Liver (tissue), 3 donors: ENCODE measurements around the gene SLC12A8.

Source experiments
- ATF3 ChIP-seq: IDR thresholded peaks from 2 replicates; pipeline ENCODE4 v1.6.1; 2016; ENCODE audit warnings: antibody characterized with exemption
- CTCF ChIP-seq: fragments of 150-350 bp; IDR thresholded peaks from 2 replicates; pipeline ENCODE4 v1.5.1; 2017; ENCODE audit warnings: improper control_type of control experiment, low read depth, low read length; ENCODE audit not compliant: missing input control
- EGR1 ChIP-seq, 2 donors: IDR thresholded peaks; 2 replicates each; pipeline ENCODE4 v1.6.1; 2016 to 2018; ENCODE audit warnings: antibody characterized with exemption in 2 of 2, low read depth in 2 of 2
- GABPA ChIP-seq, 2 donors: IDR thresholded peaks in 1 of 2; conservative IDR thresholded peaks in 1 of 2; 2 replicates each; pipeline ENCODE4 v1.6.1; 2016; ENCODE audit warnings: antibody characterized with exemption in 2 of 2, mild to moderate bottlenecking in 1 of 2, moderate library complexity in 1 of 2
- HNF4A ChIP-seq, 2 donors: conservative IDR thresholded peaks; 2 replicates each; pipeline ENCODE4 v1.6.1; 2016; ENCODE audit warnings: antibody characterized with exemption in 2 of 2, mild to moderate bottlenecking in 2 of 2
- JUND ChIP-seq, 2 donors: IDR thresholded peaks; 2 replicates each; pipeline ENCODE4 v1.6.1; 2016; ENCODE audit warnings: antibody characterized with exemption in 2 of 2
- RAD21 ChIP-seq, 2 donors: IDR thresholded peaks; 2 replicates each; pipeline ENCODE4 v1.6.1; 2016; ENCODE audit warnings: antibody characterized with exemption in 2 of 2, mild to moderate bottlenecking in 2 of 2
- REST ChIP-seq: IDR thresholded peaks from 2 replicates; pipeline ENCODE4 v1.6.1; 2016; ENCODE audit warnings: antibody characterized with exemption, mild to moderate bottlenecking
- RXRA ChIP-seq, 2 donors: IDR thresholded peaks; 2 replicates each; pipeline ENCODE4 v1.6.1; 2017 to 2018; ENCODE audit warnings: antibody characterized with exemption in 2 of 2, mild to moderate bottlenecking in 1 of 2
- SP1 ChIP-seq: IDR thresholded peaks from 2 replicates; pipeline ENCODE4 v1.6.1; 2018; ENCODE audit warnings: antibody characterized with exemption, mild to moderate bottlenecking
- TAF1 ChIP-seq: conservative IDR thresholded peaks from 2 replicates; pipeline ENCODE4 v1.6.1; 2016; ENCODE audit warnings: antibody characterized with exemption, mild to moderate bottlenecking
- YY1 ChIP-seq: IDR thresholded peaks from 2 replicates; pipeline ENCODE4 v1.6.1; 2016; ENCODE audit warnings: antibody characterized with exemption, mild to moderate bottlenecking
- ZBTB33 ChIP-seq: IDR thresholded peaks from 2 replicates; pipeline ENCODE4 v1.6.1; 2016; ENCODE audit warnings: antibody characterized with exemption
- donor health status: healthy.
- donor health status: healthy.

GRCh38 chr3:125166599-125167136, 45.9 kb downstream of the SLC12A8 start:
- TF ChIP-seq EGR1 (IDR thresholded peaks at IDR 0.05; ENCODE audit: low read depth in 2 of 2) (no peak), CTCF (no peak), JUND (IDR thresholded peaks at IDR 0.05) (no peak), GABPA (IDR thresholded peaks at IDR 0.05 in 1 of 2, conservative IDR thresholded peaks at IDR 0.05 in 1 of 2) (no peak), RAD21 (IDR thresholded peaks at IDR 0.05) (no peak), TAF1 (no peak), HNF4A (conservative IDR thresholded peaks at IDR 0.05) (no peak), YY1 (no peak), ZBTB33 (no peak), SP1 (no peak), RXRA (IDR thresholded peaks at IDR 0.05) (no peak), REST (no peak), ATF3 (no peak)
